ENCODE data around the gene JMY.

The JMY gene

GRCh38 chr5:79235634-79236361, at the start of gene JMY:
JMY (plus strand) TSS chr5:79236131; CDS start chr5:79236651, 520 bp downstream.
- peak; percentile 58 for DNase-seq

GRCh38 chr5:79186455-79186854, 49.5 kb upstream of the JMY start:
- no peak for DNase-seq

GRCh38 chr5:79189439-79190234, 46.3 kb upstream of the JMY start:
- no peak for DNase-seq

GRCh38 chr5:79190235-79190529, 45.7 kb upstream of the JMY start:
- DNase-seq: no peak

GRCh38 chr5:79191457-79191856, 44.5 kb upstream of the JMY start:
- no peak for DNase-seq

- DNase-seq: no peak
Measured at GRCh38 chr5:79193643-79194042, 42.3 kb upstream of the JMY start.

- DNase-seq: no peak
Measured at GRCh38 chr5:79200573-79201183, 35.3 kb upstream of the JMY start.

- DNase-seq: no peak
Measured at GRCh38 chr5:79201206-79201605, 34.7 kb upstream of the JMY start.

- DNase-seq: no peak
Measured at GRCh38 chr5:79202076-79202475, 33.9 kb upstream of the JMY start.

- DNase-seq: peak; percentile 33
Measured at GRCh38 chr5:79205965-79206364, 30.0 kb upstream of the JMY start.

- DNase-seq: no peak
Measured at GRCh38 chr5:79206541-79206940, 29.4 kb upstream of the JMY start.

- no peak for DNase-seq
Measured at GRCh38 chr5:79209505-79209904, 26.4 kb upstream of the JMY start.

GRCh38 chr5:79224286-79224984, 11.5 kb upstream of the JMY start:
- no peak for DNase-seq

GRCh38 chr5:79225026-79225425, 10.9 kb upstream of the JMY start:
- DNase-seq: no peak

- DNase-seq: no peak
Measured at GRCh38 chr5:79225441-79225840, 10.5 kb upstream of the JMY start.

- DNase-seq: no peak
Measured at GRCh38 chr5:79227484-79228025, 8.4 kb upstream of the JMY start.

- no peak for DNase-seq
Measured at GRCh38 chr5:79229357-79230174, 6.4 kb upstream of the JMY start.

GRCh38 chr5:79235261-79235633, 684 bp upstream of the JMY start:
- DNase-seq: peak; percentile 21

GRCh38 chr5:79236362-79236969, 535 bp downstream of the JMY start:
- no peak for DNase-seq

- DNase-seq: peak; percentile 39
Measured at GRCh38 chr5:79236970-79237739, 1.2 kb downstream of the JMY start.
